Endodermal cell (in vitro differentiated cells): Measurements from ENCODE around the gene CORO2B. TPM values are rescaled to one million over a fixed set of nuclear protein-coding genes. Genes with fewer than 3 reads are reported as not detected.

Experiments used
- DNase-seq: peaks from one replicate; pipeline ENCODE4 v3.0.0-alpha.2; 2017
- H3K27ac ChIP-seq: 2 replicates; pipeline ENCODE4 v1.5.1; 2013; ENCODE audit warnings: mild to moderate bottlenecking, low read depth, low read length, moderate library complexity
- H3K27me3 ChIP-seq: 2 replicates; pipeline ENCODE4 v1.6.1; 2013; ENCODE audit warnings: mild to moderate bottlenecking, low read length, moderate library complexity; ENCODE audit not compliant: insufficient read depth, control insufficient read depth, poor library complexity, severe bottlenecking
- H3K36me3 ChIP-seq: 2 replicates; pipeline ENCODE4 v1.7.0; 2013; ENCODE audit warnings: mild to moderate bottlenecking, low read length, moderate library complexity; ENCODE audit not compliant: control insufficient read depth, insufficient read depth
- H3K4me1 ChIP-seq: one replicate; pipeline ENCODE4 v1.7.0; 2013; ENCODE audit warnings: low read length; ENCODE audit not compliant: control insufficient read depth, insufficient read depth
- H3K4me3 ChIP-seq: 2 replicates; pipeline ENCODE4 v1.5.1; 2013; ENCODE audit warnings: mild to moderate bottlenecking, low read length, moderate library complexity
- H3K9ac ChIP-seq: 2 replicates; pipeline ENCODE4 v1.6.1; 2013; ENCODE audit warnings: mild to moderate bottlenecking, low read length, moderate library complexity; ENCODE audit not compliant: poor library complexity, severe bottlenecking; ENCODE audit errors: extremely low read depth
- H3K9me3 ChIP-seq: 2 replicates; pipeline ENCODE4 v1.6.1; 2013; ENCODE audit warnings: mild to moderate bottlenecking, low read length, moderate library complexity; ENCODE audit not compliant: control insufficient read depth
- H3K27ac Mint-ChIP-seq: 2 replicates; pipeline ENCODE4 v1.8.0; 2020; ENCODE audit warnings: mixed read lengths
- H3K27me3 Mint-ChIP-seq: 2 replicates; pipeline ENCODE4 v1.8.0; 2021; ENCODE audit warnings: mild to moderate bottlenecking, mixed read lengths; ENCODE audit not compliant: insufficient read depth
- H3K36me3 Mint-ChIP-seq: 2 replicates; pipeline ENCODE4 v1.8.0; 2020; ENCODE audit warnings: low read depth, mixed read lengths
- H3K4me1 Mint-ChIP-seq: 2 replicates; pipeline ENCODE4 v1.8.0; 2020; ENCODE audit warnings: mixed read lengths
- H3K4me3 Mint-ChIP-seq: 2 replicates; pipeline ENCODE4 v1.8.0; 2020; ENCODE audit warnings: mild to moderate bottlenecking, moderate library complexity, mixed read lengths
- H3K9me3 Mint-ChIP-seq: 2 replicates; pipeline ENCODE4 v1.8.0; 2020; ENCODE audit warnings: mild to moderate bottlenecking, mixed read lengths
- WGBS, 2 experiments: methylation state at CpG; one replicate each; pipeline versions ENCODE4 v1.1.5 to v1.1.7; 2013; ENCODE audit warnings: missing lambda C conversion rate in 2 of 2, mixed read lengths in 1 of 2; ENCODE audit not compliant: insufficient coverage in 1 of 2, insufficient read length in 1 of 2; 5-methylcytosine and 5-hydroxymethylcytosine counted together
- total RNA-seq, 2 donors: library from RNA; stranded (reverse); fragmentation: NEBNext Ultra II Directional in 1 of 2; extraction: Animal tissue kit (Norgen Biotek cat#: 25700) in 1 of 2; gene quantifications; 2 replicates in 1 of 2; 3 replicates in 1 of 2; pipeline ENCODE4 v1.2.1, GENCODE V29; 2021
- TF ChIP-seq, protein P1 (sequence below): fragments of 200-600 bp; sonication (generic); conservative IDR thresholded peaks from 2 replicates; pipeline ENCODE4 v1.5.0; 2021; ENCODE audit warnings: antibody characterized with exemption, mild to moderate bottlenecking

The CORO2B gene
- total RNA-seq, 2 donors from 2014 or later, result 1.1 to 1.2 TPM

- H3K4me1 ChIP-seq, result no peaks in the 10 kb centered on the region
- Mint-ChIP-seq H3K27me3 (no peaks in the 10 kb centered on the region), H3K36me3 (no peaks in the 10 kb centered on the region), H3K4me1 (no peaks in the 10 kb centered on the region), H3K9me3 (peaks cover 22% of the 10 kb centered on the region), H3K27ac (no peak overlapping the region), H3K4me3 (no peak overlapping the region)
- 93 to 100% methylated on average over 4 of the region's 4 CpGs for WGBS, 2 experiments
- no peaks in the 10 kb centered on the region for H3K27me3 ChIP-seq
- TF ChIP-seq, protein P1, sequence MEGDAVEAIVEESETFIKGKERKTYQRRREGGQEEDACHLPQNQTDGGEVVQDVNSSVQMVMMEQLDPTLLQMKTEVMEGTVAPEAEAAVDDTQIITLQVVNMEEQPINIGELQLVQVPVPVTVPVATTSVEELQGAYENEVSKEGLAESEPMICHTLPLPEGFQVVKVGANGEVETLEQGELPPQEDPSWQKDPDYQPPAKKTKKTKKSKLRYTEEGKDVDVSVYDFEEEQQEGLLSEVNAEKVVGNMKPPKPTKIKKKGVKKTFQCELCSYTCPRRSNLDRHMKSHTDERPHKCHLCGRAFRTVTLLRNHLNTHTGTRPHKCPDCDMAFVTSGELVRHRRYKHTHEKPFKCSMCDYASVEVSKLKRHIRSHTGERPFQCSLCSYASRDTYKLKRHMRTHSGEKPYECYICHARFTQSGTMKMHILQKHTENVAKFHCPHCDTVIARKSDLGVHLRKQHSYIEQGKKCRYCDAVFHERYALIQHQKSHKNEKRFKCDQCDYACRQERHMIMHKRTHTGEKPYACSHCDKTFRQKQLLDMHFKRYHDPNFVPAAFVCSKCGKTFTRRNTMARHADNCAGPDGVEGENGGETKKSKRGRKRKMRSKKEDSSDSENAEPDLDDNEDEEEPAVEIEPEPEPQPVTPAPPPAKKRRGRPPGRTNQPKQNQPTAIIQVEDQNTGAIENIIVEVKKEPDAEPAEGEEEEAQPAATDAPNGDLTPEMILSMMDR, result no peak
- H3K9me3 ChIP-seq, result peaks cover 26% of the 10 kb centered on the region
- no peak overlapping the region for H3K27ac ChIP-seq
- H3K36me3 ChIP-seq, result no peaks in the 10 kb centered on the region
- H3K9ac ChIP-seq, result no peak overlapping the region
- H3K4me3 ChIP-seq, result no peak overlapping the region
- DNase-seq, result no peak
These were observed 42.3 kb upstream of the CORO2B start for GRCh38 chr15:68536331-68537095.

DNA sequence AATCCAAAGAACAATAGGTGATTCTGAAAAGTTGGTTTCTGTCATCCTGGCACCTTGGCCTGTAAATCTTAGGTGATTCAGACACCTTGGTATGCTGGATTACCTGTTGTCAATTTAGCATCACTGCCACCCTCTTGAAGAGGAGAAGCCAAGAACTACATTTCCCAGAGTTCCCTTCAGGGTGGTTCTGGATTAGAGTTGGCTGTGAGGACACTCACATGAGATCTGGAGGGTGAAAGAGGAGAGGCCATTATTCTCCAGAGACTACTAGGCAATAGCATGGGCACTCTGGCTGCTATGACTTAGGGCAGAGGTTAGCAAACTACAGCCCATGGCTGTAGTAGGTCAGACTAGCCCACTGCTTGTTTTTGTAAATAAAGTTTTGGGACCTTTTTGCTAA lies 41.7 kb upstream of the CORO2B start:
- DNase-seq, result no peak
- H3K9me3 Mint-ChIP-seq, result peaks cover 18% of the 10 kb centered on the region
- H3K27ac Mint-ChIP-seq, result no peak overlapping the region
- no peak overlapping the region for H3K27ac ChIP-seq
- no peak overlapping the region for H3K4me3 Mint-ChIP-seq
- H3K4me3 ChIP-seq, result no peak overlapping the region
- no peak overlapping the region for H3K9ac ChIP-seq
- H3K4me1 ChIP-seq, result no peaks in the 10 kb centered on the region
- H3K27me3 Mint-ChIP-seq, result no peaks in the 10 kb centered on the region
- TF ChIP-seq, protein P1, result no peak
- peaks cover 28% of the 10 kb centered on the region for H3K9me3 ChIP-seq
- no peaks in the 10 kb centered on the region for H3K27me3 ChIP-seq
- H3K36me3 ChIP-seq, result no peaks in the 10 kb centered on the region
- H3K36me3 Mint-ChIP-seq, result no peaks in the 10 kb centered on the region
- no peaks in the 10 kb centered on the region for H3K4me1 Mint-ChIP-seq

GRCh38 chr15:68537506-68537905 lies 41.3 kb upstream of the CORO2B start:
- Histone ChIP-seq H3K4me1 (no peaks in the 10 kb centered on the region), H3K36me3 (no peaks in the 10 kb centered on the region), H3K9ac (no peak overlapping the region), H3K27me3 (no peaks in the 10 kb centered on the region), H3K27ac (no peak overlapping the region), H3K4me3 (no peak overlapping the region), H3K9me3 (peaks cover 28% of the 10 kb centered on the region)
- 79 to 80% methylated on average over 2 to 7 of the region's 7 CpGs for WGBS, 2 experiments
- no peak overlapping the region for H3K27ac Mint-ChIP-seq
- no peaks in the 10 kb centered on the region for H3K36me3 Mint-ChIP-seq
- H3K9me3 Mint-ChIP-seq, result peaks cover 17% of the 10 kb centered on the region
- no peaks in the 10 kb centered on the region for H3K27me3 Mint-ChIP-seq
- no peaks in the 10 kb centered on the region for H3K4me1 Mint-ChIP-seq
- TF ChIP-seq, protein P1, result no peak
- no peak for DNase-seq
- no peak overlapping the region for H3K4me3 Mint-ChIP-seq
